Right lobe of liver (tissue), 6 donors: ENCODE measurements around the gene MTHFD2L. TPM values are rescaled to one million over a fixed set of nuclear protein-coding genes. Genes with fewer than 3 reads are reported as not detected.

ENCODE experiments used
- ATAC-seq, 4 donors: fragments of 200-7000 bp; cut with Tn5 transposase; one replicate each; pipeline ENCODE4 v1.9.1; 2020; ENCODE audit warnings: mild to moderate bottlenecking in 4 of 4, moderate library complexity in 4 of 4
- DNase-seq, 3 donors: peaks; one replicate each; pipeline ENCODE4 v3.0.0-alpha.2; 2020
- H3K27ac ChIP-seq, 3 donors: fragments of 200-600 bp; one replicate each; pipeline ENCODE4 v1.8.0; 2022
- H3K27me3 ChIP-seq, 2 donors: fragments of 200-600 bp; one replicate each; pipeline ENCODE4 v1.8.0; 2022
- H3K36me3 ChIP-seq, 4 donors: fragments of 200-600 bp; sonication (generic) in 1 of 4; one replicate each; pipeline versions ENCODE4 v1.5.1 to v1.8.0; 2017 to 2022; ENCODE audit warnings: control low read depth in 1 of 4
- H3K4me1 ChIP-seq, 4 donors: fragments of 200-600 bp; sonication (generic) in 1 of 4; one replicate each; pipeline versions ENCODE4 v1.5.1 to v1.8.0; 2017 to 2022; ENCODE audit warnings: control low read depth in 1 of 4
- H3K4me3 ChIP-seq, 3 donors: fragments of 200-600 bp; one replicate each; pipeline ENCODE4 v1.8.0; 2022
- H3K9me3 ChIP-seq, 4 donors: fragments of 200-600 bp; sonication (generic) in 1 of 4; one replicate each; pipeline versions ENCODE4 v1.5.1 to v1.8.0; 2017 to 2022; ENCODE audit warnings: control low read depth in 1 of 4
- POLR2A ChIP-seq: fragments of 450-650 bp; IDR thresholded peaks from one replicate; pipeline ENCODE4 v1.6.1; 2017; ENCODE audit warnings: antibody characterized with exemption, mild to moderate bottlenecking
- WGBS: methylation state at CpG from one replicate; pipeline ENCODE4 v1.1.6; 2018; ENCODE audit warnings: low coverage, low lambda C conversion rate; ENCODE audit not compliant: insufficient coverage; ENCODE audit errors: missing lambda C conversion rate; 5-methylcytosine and 5-hydroxymethylcytosine counted together
- intact Hi-C, 2 donors: fragments of 100-400 bp; cut with DNase I; formaldehyde crosslinking; loops; one replicate each; pipeline versions ENCODE4 v1.11.2 to v1.14.1; 2022
- total RNA-seq, 6 experiments: library from RNA; depleted of rRNA in 2 of 6; stranded (reverse); fragments of >200 nt in 2 of 6; fragmentation: NEBNext Ultra II Directional in 3 of 6; extraction: Animal tissue kit (Norgen Biotek cat#: 25700) in 3 of 6; gene quantifications; one replicate each; pipeline versions ENCODE4 v1.1.0 to v1.2.4, GENCODE V29; 2016 to 2023
- TF ChIP-seq, protein P1 (sequence below), 4 donors: fragments of 200-600 bp in 3 of 4; fragments of 450-650 bp in 1 of 4; IDR thresholded peaks; one replicate each; pipeline versions ENCODE4 v1.5.1 to v1.8.0; 2016 to 2022; ENCODE audit warnings: antibody characterized with exemption in 4 of 4, mild to moderate bottlenecking in 2 of 4
- donor health status: DM: no; HTN: yes; CAD: no.
- donor health status: DM: no; HTN: no; CAD: no.
- donor health status: DM: no; HTN: no; CAD: no.
- donor health status: DM: no; HTN: yes; CAD: no.
- donor health status: DM: no; HTN: yes; CAD: no.

MTHFD2L gene
- total RNA-seq, 6 experiments from 2014 or later = 18.8 to 45.5 (median 26.5) TPM

- no peaks in the 10 kb centered on the region for H3K27me3 ChIP-seq
- H3K27ac ChIP-seq = no peak overlapping the region
- H3K36me3 ChIP-seq = no peaks in the 10 kb centered on the region
- H3K4me1 ChIP-seq = no peaks in the 10 kb centered on the region
- ATAC-seq (peak; percentile 77 to 90 (median 86)), DNase-seq (peak; percentile 61 to 71 (median 63))
- TF ChIP-seq POLR2A = no peak
- TF ChIP-seq, protein P1, sequence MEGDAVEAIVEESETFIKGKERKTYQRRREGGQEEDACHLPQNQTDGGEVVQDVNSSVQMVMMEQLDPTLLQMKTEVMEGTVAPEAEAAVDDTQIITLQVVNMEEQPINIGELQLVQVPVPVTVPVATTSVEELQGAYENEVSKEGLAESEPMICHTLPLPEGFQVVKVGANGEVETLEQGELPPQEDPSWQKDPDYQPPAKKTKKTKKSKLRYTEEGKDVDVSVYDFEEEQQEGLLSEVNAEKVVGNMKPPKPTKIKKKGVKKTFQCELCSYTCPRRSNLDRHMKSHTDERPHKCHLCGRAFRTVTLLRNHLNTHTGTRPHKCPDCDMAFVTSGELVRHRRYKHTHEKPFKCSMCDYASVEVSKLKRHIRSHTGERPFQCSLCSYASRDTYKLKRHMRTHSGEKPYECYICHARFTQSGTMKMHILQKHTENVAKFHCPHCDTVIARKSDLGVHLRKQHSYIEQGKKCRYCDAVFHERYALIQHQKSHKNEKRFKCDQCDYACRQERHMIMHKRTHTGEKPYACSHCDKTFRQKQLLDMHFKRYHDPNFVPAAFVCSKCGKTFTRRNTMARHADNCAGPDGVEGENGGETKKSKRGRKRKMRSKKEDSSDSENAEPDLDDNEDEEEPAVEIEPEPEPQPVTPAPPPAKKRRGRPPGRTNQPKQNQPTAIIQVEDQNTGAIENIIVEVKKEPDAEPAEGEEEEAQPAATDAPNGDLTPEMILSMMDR (IDR thresholded peaks at IDR 0.05) = peak; percentile 54 to 96 (median 88)
- intact Hi-C loops = no loop called here
- no peak overlapping the region for H3K4me3 ChIP-seq
- no peaks in the 10 kb centered on the region for H3K9me3 ChIP-seq
- 39% methylated on average over 4 of the region's 4 CpGs for WGBS
Observed at GRCh38 chr4:74228691-74229640, 71.0 kb downstream of the MTHFD2L start.

DNA sequence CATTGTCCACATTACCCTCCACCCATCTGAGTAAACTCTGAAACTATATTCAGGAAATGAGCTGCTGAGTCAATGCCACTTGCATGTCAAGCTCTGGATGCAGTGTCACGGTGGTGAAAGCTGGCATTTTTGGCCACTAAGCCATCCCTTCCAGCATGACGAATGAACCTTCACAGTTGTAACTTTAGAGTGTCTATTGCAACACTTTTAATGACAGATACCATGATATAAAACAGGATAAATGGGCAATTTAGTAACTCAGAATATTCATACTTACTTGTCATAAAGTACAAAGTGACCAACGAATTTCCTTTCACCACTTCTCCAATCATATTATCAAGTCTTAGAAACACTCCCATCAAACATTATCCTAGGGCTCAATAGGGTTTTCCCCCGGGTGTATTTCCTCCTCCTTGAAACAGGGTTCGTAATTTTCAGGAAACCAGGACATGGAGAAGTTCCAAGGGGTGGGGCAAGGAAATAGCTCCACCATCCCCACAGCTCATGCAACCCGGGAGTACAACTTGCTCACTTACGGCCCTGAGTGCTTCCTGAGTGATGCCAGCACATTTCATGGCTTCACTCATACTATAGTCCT lies 73.1 kb downstream of the MTHFD2L start:
- TF ChIP-seq POLR2A = no peak
- TF ChIP-seq, protein P1 (IDR thresholded peaks at IDR 0.05) = no peak
- H3K4me3 ChIP-seq = no peak overlapping the region
- WGBS = 47% methylated on average over 6 of the region's 7 CpGs
- no peaks in the 10 kb centered on the region for H3K4me1 ChIP-seq
- no peaks in the 10 kb centered on the region for H3K27me3 ChIP-seq
- no peak overlapping the region for H3K27ac ChIP-seq
- DNase-seq = no peak
- ATAC-seq = peak in 2 of 4 donors; percentile 17 to 37
- intact Hi-C loops = no loop called here
- no peaks in the 10 kb centered on the region for H3K36me3 ChIP-seq
- H3K9me3 ChIP-seq = no peaks in the 10 kb centered on the region

DNA sequence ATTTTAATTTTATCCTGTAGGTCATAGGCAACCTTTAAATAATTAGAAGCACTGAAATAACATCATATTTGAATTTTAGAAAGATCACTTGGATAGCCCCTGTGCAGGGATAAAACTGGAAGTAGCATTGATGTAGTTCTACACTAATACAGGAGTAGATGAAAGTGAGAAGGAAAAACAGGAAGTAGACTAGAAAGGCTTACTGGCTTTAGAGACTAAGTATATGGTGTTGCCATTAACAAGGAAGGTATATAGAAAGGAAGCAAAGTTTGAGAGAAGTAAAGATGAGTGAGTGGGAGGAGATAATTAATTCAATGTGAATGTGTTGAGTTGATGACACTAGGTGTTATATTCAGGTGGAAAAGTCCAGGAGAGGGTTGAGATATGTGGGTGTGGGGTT lies 77.2 kb downstream of the MTHFD2L start:
- no peaks in the 10 kb centered on the region for H3K36me3 ChIP-seq
- no peak for DNase-seq
- intact Hi-C loops = no loop called here
- no peak overlapping the region for H3K4me3 ChIP-seq
- no peaks in the 10 kb centered on the region for H3K27me3 ChIP-seq
- no peaks in the 10 kb centered on the region for H3K4me1 ChIP-seq
- H3K27ac ChIP-seq = no peak overlapping the region
- ATAC-seq = no peak
- no peak for TF ChIP-seq POLR2A
- TF ChIP-seq, protein P1 (IDR thresholded peaks at IDR 0.05) = no peak
- no peaks in the 10 kb centered on the region for H3K9me3 ChIP-seq

- H3K4me1 ChIP-seq = no peaks in the 10 kb centered on the region
Observed at GRCh38 chr4:74237425-74237966, 79.6 kb downstream of the MTHFD2L start.

More at GRCh38 chr4:74237425-74237966, 79.6 kb downstream of the MTHFD2L start:
- H3K9me3 ChIP-seq = no peaks in the 10 kb centered on the region
- H3K27ac ChIP-seq = no peak overlapping the region
- no peaks in the 10 kb centered on the region for H3K36me3 ChIP-seq
- no peaks in the 10 kb centered on the region for H3K27me3 ChIP-seq
- ATAC-seq (no peak), DNase-seq (no peak)
- 94% methylated on average over 3 of the region's 3 CpGs for WGBS
- no peak for TF ChIP-seq POLR2A
- TF ChIP-seq, protein P1 (IDR thresholded peaks at IDR 0.05) = no peak
- H3K4me3 ChIP-seq = no peak overlapping the region
- intact Hi-C loops = no loop called here
